Measurements from ENCODE around the gene S100A3.

DNA sequence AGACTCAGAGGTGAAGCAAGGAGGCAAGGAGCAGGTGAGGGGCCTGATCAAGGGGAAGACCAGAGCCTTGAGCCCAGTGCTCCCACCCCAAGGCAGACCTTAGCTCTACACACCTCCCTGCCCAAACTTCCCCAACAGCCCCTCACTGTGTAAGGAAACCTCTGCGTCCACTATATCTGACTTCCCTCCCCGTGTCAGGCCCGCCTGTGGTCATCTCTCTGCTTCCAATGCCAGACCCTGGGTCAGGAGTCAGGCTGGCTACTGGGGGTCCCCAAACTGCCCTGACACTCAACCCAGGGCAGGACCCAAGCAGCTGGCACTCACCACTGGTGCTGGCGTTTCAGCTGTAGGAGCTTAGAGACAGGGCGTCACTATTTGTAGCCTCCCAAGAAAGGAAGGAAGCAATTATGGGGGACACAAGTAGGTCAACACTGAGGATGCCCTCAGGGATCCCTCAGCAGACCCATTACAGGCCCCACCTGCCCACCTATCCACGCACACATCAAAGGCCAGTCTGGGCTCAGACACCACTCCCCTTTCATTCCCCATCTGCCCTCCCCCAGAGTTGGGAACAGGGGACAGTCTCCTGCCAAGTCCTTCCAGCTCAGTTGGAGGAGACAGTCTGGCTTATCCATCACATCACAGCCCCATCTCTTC, 811 bp upstream of the S100A3 start:
- TF ChIP-seq, protein P1, sequence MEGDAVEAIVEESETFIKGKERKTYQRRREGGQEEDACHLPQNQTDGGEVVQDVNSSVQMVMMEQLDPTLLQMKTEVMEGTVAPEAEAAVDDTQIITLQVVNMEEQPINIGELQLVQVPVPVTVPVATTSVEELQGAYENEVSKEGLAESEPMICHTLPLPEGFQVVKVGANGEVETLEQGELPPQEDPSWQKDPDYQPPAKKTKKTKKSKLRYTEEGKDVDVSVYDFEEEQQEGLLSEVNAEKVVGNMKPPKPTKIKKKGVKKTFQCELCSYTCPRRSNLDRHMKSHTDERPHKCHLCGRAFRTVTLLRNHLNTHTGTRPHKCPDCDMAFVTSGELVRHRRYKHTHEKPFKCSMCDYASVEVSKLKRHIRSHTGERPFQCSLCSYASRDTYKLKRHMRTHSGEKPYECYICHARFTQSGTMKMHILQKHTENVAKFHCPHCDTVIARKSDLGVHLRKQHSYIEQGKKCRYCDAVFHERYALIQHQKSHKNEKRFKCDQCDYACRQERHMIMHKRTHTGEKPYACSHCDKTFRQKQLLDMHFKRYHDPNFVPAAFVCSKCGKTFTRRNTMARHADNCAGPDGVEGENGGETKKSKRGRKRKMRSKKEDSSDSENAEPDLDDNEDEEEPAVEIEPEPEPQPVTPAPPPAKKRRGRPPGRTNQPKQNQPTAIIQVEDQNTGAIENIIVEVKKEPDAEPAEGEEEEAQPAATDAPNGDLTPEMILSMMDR (IDR thresholded peaks at IDR 0.05) = no peak
- no peak for TF ChIP-seq NFE2L1 (CRISPR knock-in tag; IDR thresholded peaks at IDR 0.05)
- no peak for TF ChIP-seq ETV6 (CRISPR knock-in tag; IDR thresholded peaks at IDR 0.05)
- TF ChIP-seq ESRRA (CRISPR knock-in tag; IDR thresholded peaks at IDR 0.05; ENCODE audit: borderline replicate concordance) = no peak
